Colonic mucosa (tissue), 4 donors: ENCODE measurements around the gene TMEM132D. TPM values are rescaled to one million over a fixed set of nuclear protein-coding genes. Genes with fewer than 3 reads are reported as not detected.

Experiments
- DNase-seq: peaks from one replicate; pipeline ENCODE4 v3.0.0-alpha.2; 2020
- H3K27ac ChIP-seq: fragments of 200-600 bp; one replicate; pipeline ENCODE4 v1.8.0; 2021
- H3K27me3 ChIP-seq: fragments of 200-600 bp; one replicate; pipeline ENCODE4 v1.8.0; 2021
- H3K36me3 ChIP-seq: fragments of 200-600 bp; one replicate; pipeline ENCODE4 v1.8.0; 2021
- H3K4me1 ChIP-seq: fragments of 200-600 bp; one replicate; pipeline ENCODE4 v1.8.0; 2021; ENCODE audit warnings: mild to moderate bottlenecking
- H3K4me3 ChIP-seq: fragments of 200-600 bp; one replicate; pipeline ENCODE4 v1.8.0; 2021
- H3K9ac ChIP-seq, 2 donors: one replicate each; pipeline ENCODE4 v1.7.0; 2013; ENCODE audit warnings: control low read depth in 2 of 2, low read depth in 2 of 2, low read length in 2 of 2
- H3K9me3 ChIP-seq: fragments of 200-600 bp; one replicate; pipeline ENCODE4 v1.8.0; 2021
- intact Hi-C: fragments of 100-400 bp; cut with DNase I; formaldehyde crosslinking; loops from one replicate; pipeline ENCODE4 v1.14.1; 2022
- total RNA-seq, 2 donors: library from RNA; stranded (reverse); fragmentation: NEBNext Ultra II Directional in 1 of 2; extraction: Animal tissue kit (Norgen Biotek cat#: 25700) in 1 of 2; gene quantifications; one replicate each; pipeline ENCODE4 v1.2.1, GENCODE V29; 2021
- TF ChIP-seq, protein P1 (sequence below): fragments of 200-600 bp; IDR thresholded peaks from one replicate; pipeline ENCODE4 v1.8.0; 2022; ENCODE audit warnings: antibody characterized with exemption, mild to moderate bottlenecking
- donor health status: healthy.
- donor health status: DM: no; HTN: no; CAD: no.
- donor health status: DM: no; HTN: no; CAD: no.

TMEM132D gene
- total RNA-seq, 2 donors from 2014 or later: 0.17 to 0.32 TPM

GRCh38 chr12:129765719-129766118 lies 138.1 kb downstream of the TMEM132D start:
- DNase-seq: no peak
- Histone ChIP-seq H3K4me1 (no peaks in the 10 kb centered on the region), H3K4me3 (no peak overlapping the region), H3K27me3 (no peaks in the 10 kb centered on the region), H3K36me3 (no peaks in the 10 kb centered on the region), H3K9me3 (no peaks in the 10 kb centered on the region), H3K27ac (no peak overlapping the region), H3K9ac (no peak overlapping the region)
- TF ChIP-seq, protein P1, sequence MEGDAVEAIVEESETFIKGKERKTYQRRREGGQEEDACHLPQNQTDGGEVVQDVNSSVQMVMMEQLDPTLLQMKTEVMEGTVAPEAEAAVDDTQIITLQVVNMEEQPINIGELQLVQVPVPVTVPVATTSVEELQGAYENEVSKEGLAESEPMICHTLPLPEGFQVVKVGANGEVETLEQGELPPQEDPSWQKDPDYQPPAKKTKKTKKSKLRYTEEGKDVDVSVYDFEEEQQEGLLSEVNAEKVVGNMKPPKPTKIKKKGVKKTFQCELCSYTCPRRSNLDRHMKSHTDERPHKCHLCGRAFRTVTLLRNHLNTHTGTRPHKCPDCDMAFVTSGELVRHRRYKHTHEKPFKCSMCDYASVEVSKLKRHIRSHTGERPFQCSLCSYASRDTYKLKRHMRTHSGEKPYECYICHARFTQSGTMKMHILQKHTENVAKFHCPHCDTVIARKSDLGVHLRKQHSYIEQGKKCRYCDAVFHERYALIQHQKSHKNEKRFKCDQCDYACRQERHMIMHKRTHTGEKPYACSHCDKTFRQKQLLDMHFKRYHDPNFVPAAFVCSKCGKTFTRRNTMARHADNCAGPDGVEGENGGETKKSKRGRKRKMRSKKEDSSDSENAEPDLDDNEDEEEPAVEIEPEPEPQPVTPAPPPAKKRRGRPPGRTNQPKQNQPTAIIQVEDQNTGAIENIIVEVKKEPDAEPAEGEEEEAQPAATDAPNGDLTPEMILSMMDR: no peak
- intact Hi-C loops: no loop called here

GRCh38 chr12:129762436-129762835 lies 141.4 kb downstream of the TMEM132D start:
- no peaks in the 10 kb centered on the region for H3K9me3 ChIP-seq
- TF ChIP-seq, protein P1: no peak
- no peaks in the 10 kb centered on the region for H3K27me3 ChIP-seq
- no peaks in the 10 kb centered on the region for H3K36me3 ChIP-seq
- H3K9ac ChIP-seq: no peak overlapping the region
- no peak for DNase-seq
- no peaks in the 10 kb centered on the region for H3K4me1 ChIP-seq
- intact Hi-C loops: no loop called here
- no peak overlapping the region for H3K27ac ChIP-seq
- no peak overlapping the region for H3K4me3 ChIP-seq

DNA sequence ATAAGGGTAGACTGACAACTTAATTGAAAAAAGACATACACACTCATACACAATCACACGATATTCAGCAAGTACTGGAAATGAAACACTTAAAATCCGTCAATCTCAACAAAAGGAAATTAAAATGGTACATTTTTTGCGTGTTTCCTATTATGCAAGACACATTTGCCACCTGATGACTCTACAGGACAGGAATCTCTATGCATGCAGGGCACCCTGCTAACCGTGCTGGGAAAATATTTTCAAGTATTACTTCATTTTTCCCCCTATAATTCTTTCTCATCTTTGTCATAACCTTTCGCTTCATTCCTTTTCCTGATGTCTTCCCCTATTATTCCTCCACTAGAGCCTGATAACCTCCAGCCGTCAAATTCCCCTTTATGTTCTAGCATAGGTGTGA lies 150.2 kb downstream of the TMEM132D start:
- Histone ChIP-seq H3K27ac (no peak overlapping the region), H3K4me1 (no peaks in the 10 kb centered on the region), H3K27me3 (no peaks in the 10 kb centered on the region), H3K36me3 (no peaks in the 10 kb centered on the region), H3K9ac (no peak overlapping the region), H3K9me3 (no peaks in the 10 kb centered on the region), H3K4me3 (no peak overlapping the region)
- intact Hi-C loops: no loop called here
- no peak for DNase-seq
- TF ChIP-seq, protein P1: no peak

DNA sequence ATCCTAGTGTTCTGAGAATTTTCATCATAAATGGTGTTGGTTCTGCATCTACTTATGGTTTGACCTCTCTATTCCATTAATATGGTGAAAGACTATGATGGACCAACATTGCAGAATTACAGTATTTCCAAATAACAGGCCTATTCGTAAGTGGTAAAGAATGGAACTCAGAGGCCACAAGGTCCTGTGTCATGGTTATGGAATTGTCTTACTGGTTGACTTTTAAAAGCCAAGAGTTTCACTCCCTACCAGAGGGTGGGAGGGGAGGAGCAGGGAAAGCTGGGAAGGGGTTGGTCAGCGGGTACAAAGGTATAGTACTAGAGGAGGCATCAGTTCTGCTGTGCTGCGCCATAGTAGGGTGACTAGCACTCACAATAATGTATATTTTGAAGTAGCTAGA lies 153.4 kb downstream of the TMEM132D start:
- Histone ChIP-seq H3K36me3 (no peaks in the 10 kb centered on the region), H3K4me1 (no peaks in the 10 kb centered on the region), H3K9me3 (no peaks in the 10 kb centered on the region), H3K9ac (no peak overlapping the region), H3K27me3 (no peaks in the 10 kb centered on the region), H3K27ac (no peak overlapping the region), H3K4me3 (no peak overlapping the region)
- DNase-seq: no peak
- intact Hi-C loops: no loop called here
- TF ChIP-seq, protein P1: no peak

DNA sequence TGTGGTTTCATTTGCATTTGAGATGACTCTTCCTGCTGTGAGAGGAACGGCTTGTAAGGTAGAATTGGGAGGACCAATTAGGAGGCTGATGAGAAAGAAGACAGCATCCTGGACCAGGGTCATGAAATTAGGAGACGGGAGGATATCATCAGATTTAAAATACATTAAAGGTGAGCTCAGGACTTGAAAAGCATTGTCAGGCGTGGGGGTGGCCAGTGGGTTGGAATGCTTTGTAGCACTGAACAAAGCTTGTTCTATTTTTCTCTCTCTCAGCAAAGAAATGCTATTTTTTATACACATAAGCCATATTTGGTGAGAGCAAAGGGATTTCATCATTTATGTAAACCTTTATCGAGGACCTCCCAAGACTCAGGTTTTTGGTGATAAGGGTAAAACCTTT lies 157.5 kb downstream of the TMEM132D start:
- Histone ChIP-seq H3K36me3 (no peaks in the 10 kb centered on the region), H3K27ac (no peak overlapping the region)
- TF ChIP-seq, protein P1: no peak

DNA sequence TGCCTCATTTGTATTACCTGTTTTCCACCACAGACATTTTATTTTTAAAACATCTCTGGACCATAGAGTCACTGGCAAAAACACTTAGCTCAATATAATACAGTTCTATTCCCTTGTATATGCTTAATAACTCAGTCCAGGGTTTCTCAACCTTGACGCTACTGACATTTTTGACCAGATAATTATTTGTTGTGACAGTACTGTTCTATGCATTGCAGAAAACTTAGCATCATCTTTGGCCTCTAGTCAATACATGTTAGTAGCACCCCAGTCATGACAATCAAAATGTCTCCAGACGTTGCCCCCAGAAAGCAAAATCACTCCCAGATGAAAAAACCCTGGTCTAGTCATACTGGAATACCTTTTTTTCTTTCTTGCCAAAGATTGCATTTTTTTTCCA lies 174.7 kb downstream of the TMEM132D start:
- H3K9me3 ChIP-seq: no peaks in the 10 kb centered on the region
- no peak for DNase-seq
- H3K36me3 ChIP-seq: no peaks in the 10 kb centered on the region
- H3K4me3 ChIP-seq: no peak overlapping the region
- H3K27me3 ChIP-seq: no peaks in the 10 kb centered on the region
- intact Hi-C loops: no loop called here
- H3K27ac ChIP-seq: no peak overlapping the region
- H3K9ac ChIP-seq: no peak overlapping the region
- TF ChIP-seq, protein P1: no peak
- no peaks in the 10 kb centered on the region for H3K4me1 ChIP-seq

More for the DNA sequence above, 157.5 kb downstream of the TMEM132D start:
- H3K4me3 ChIP-seq: no peak overlapping the region
- no peak overlapping the region for H3K9ac ChIP-seq
- H3K27me3 ChIP-seq: no peaks in the 10 kb centered on the region
- no peak for DNase-seq
- no peaks in the 10 kb centered on the region for H3K4me1 ChIP-seq
- no peaks in the 10 kb centered on the region for H3K9me3 ChIP-seq
- intact Hi-C loops: no loop called here
